Fibroblast of skin of scalp (primary cell): ENCODE measurements around the gene TRABD2B.

Source experiments
- DNase-seq: peaks from one replicate; pipeline ENCODE4 v3.0.0-alpha.2; 2013

Gene TRABD2B

DNA sequence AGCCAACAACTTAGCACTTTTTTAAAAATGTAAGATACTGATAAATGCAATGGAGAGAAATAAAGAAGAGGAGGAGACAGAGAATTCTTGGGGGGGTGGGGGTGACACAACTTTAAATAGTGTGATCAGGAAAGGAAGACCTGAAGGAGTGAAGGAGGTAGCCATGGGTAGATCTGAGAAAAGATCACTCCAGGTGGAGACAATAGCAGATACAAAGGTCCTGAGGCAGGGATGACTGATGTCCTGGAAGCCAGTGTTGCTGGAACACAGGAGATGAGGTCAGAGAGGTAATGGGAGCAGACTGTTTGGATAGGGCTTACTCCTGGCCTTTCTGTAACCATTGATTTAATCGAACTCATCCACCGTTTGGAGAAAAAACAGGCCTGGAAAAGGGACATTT is 24.6 kb upstream of the TRABD2B start:
- DNase-seq: no peak

DNA sequence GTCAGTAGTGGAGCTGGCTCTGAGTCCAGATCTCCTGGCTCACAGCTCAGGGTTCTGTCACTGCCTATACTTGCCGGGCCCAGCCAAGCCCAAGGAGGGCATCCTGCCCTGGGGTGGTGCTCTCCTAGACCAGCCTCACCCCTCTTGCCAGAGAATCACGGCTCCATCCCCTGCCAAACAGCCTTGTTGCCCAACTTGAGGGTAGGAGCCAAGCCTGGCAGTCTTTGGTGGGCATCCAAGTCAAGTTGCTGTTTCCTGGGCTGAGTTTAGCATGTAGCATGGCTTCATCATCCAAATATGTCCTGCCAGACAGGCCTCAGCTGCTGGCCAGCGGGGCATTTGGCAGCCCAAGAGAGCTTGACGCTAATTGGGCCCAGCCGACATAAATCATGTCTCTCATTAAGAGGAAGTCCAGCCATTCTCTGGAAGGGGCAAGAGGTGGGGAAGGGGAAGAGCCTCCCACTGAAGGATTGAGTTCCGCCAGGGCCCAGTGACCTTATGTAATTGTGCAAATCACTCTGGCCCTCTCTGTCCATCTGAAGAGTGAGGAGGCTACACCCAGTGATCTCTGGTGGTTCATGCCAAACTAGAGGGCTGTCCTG is 22.6 kb upstream of the TRABD2B start:
- DNase-seq: no peak

DNA sequence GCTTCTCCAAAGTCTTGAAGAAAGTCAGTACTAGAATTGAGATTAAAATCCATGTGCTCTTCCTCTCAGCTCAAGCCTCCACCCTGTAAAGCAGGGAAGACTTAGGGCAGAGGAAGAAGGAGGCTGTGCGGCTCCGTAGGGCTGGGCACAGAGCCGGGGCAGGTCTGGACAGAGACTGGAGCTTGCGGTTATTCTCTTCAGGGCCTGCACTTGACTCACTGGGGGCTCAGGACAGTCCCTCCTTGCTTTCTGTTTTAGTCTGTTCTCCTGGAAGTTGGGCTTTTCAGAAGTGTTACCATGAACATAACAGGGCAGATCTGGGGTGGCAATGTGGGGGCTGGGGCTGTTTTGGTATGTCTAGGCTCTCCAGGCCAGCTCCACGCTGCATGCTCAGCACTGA is 21.6 kb upstream of the TRABD2B start:
- no peak for DNase-seq

DNA sequence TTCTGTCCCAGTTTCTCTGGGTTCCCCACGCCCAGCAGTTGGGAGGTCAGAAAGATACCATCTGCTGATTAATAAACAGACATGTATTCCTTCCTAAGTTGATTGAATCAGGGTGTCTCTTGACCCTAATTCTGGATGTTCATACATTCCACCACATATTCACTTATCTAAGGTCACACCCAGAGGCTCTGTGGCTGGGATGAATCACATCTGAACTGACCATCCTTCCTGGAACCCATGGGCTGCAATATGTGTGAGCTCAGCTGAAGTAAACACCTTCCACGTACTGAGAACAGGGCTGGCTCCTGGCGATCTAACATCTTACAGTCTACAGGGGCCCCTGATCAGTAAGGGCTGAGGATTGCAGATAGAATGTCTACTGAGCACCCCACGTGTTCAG is 20.5 kb upstream of the TRABD2B start:
- peak; percentile 12 for DNase-seq

DNA sequence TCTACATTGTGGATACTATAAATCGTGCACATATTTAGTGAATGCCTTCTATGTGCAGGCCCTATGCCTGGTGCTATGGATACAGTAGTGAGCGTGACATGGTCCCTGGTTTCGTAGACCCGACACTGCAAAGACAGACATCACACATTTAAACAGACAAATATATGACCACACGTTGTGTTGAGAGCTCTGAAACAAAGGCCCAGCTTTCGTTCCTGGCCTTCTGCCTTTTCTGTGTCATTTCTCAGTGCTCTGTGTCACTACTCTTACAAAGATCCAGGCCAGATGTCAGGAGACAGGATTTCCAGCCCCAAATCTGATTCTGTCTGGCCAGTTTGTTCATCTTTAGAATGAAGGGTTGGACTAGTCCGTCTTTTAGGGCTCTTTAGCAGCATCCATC is 19.3 kb upstream of the TRABD2B start:
- no peak for DNase-seq

DNA sequence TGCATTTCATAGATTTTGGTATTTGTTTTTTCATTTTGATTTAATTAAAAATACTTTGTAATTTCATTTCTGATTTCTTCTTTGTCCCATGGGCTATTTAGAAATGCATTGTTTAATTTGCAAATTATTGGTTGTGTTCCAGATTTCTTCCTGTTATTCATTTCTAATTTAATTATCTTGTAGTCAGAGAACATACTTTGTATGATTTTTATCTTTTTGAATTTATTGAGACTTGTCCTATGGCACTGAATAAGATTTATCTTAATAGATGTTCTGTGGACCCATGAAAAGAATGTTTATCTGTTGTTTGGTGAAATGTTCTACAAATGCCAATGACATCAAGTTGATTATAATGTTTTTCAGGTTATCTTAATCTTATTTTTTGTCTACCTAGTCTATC is 16.1 kb upstream of the TRABD2B start:
- DNase-seq: no peak

DNA sequence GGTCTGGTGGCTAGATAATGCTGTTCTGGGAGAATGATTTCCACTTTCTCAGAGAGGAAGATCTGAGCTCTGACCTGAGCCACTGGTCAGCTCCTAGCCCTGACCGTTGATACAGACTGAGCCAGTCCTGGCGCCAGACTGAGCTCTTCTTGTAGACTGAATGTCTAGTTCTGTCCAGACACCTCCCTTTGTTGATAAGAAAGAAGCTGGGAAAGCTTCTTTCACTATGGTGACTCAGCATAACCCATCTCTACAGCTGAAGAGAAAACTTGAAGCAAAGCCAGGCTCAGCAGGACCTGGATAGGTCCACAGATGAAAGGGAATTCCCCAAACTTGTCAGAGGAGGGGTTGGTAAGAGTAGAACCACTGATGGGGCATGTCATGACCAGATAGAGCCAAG is 9.9 kb upstream of the TRABD2B start:
- DNase-seq: peak; percentile 31

DNA sequence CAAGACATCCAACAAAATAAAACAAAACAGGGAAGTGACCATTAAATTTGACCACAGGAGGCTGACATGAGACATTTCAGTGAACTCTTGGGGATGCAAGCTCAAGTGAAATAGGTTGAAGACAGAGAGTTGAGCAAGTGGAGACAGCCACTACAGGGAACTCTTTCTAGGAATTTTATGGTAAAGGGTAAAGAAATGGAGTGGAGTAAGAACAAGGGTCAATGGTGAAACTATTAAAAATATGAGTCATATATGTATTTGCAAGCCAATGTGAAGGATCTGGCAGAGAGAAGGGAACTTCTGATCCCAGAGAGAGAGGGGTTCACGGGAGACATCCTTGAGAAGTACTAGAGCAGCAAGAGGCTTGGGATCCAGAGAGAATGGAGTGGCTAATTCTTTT is 9.1 kb upstream of the TRABD2B start:
- DNase-seq: no peak

DNA sequence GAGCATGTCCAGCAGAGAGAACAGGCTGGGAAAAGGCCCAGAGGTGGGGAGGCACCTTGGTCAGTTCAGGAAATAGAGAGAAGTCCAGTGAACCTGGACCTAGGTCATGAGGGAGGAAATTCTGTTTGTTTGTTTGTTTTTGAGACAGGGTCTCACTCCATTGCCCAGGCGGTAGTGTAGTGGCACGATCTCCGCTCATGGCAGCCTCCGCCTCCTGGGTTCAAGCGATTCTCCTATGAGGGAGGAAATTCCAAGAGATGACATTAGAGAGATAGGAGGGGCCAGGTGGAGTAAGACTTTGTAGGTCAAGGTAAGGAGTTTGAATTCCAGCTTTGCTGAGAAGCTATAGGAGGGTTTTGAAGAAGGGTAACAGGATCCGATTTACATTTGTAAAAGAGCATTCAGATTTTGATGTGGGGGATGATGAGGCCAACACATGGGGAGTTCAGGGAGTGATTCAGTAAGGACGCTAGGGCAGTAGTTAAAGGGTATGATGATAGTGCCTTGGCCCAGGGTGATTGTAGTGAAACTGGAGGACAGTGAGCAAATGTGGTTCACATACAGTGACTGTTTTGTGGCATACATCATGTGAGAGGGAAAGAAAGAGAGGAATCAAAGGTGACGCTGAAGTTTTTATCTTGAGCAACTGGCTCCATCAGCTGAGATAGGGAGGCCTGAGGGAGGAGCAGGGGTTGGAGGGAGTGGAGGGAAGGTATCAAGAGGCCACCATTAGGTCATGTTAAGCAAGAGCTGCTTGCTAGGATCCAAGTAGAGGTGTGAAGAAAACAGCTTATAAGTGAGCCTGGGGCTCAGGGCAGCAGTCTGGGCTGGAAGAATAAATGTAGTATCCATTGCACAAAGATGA is 8.3 kb upstream of the TRABD2B start:
- DNase-seq: no peak

DNA sequence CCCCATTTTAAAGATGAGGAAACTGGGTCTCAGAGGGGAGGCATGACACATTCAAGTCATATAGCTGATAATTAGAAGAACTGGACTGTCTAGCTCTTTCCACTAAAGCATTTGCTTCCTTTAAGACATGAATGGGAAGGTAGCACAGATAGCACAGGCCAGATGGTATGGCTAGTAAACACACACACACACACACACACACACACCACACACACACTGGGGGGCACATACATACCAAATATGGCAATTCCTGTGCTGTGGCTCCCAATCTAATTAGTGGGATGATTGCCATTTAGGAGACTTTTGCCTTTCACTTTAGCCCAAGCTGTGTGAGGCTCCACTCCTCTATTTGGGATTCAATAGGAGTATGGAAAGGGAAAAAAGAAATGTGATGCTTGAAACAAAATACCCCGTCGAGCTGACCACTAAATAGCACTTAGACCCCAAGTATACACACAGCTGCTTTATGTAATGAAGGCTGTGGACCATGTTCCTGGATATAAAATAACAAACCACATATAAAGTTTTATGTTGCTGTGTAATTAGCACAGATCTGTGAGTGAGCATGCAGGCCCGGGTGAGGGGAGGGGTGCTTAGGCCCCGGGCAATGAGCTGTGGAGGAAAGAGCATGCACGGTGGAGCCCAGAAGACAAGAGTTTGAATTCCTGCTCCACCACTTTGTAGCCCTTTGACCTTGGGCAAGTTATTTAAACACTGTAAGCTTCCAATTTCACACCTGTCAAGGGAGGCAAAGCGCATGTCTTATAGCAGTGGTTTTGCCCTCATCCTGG is 6.8 kb upstream of the TRABD2B start:
- DNase-seq: no peak

DNA sequence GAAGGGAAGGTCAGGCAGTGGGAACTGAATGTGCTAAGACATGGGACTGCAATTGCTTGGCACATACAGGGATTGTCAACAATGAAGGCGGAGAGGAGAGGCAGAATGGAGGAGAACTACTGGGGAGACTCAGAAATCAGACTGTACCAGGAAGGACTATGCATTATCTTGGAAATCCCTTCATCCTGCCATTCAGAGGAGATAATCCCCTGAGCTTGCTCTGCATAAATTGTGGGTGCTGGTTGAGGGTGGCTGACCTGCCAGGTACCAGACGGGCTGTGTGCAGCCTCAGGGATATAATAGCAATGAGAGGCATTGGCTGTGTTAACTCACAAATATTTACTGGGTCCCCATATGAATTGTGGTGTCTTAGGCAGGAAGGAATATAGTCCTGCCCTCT is 5.0 kb upstream of the TRABD2B start:
- no peak for DNase-seq

DNA sequence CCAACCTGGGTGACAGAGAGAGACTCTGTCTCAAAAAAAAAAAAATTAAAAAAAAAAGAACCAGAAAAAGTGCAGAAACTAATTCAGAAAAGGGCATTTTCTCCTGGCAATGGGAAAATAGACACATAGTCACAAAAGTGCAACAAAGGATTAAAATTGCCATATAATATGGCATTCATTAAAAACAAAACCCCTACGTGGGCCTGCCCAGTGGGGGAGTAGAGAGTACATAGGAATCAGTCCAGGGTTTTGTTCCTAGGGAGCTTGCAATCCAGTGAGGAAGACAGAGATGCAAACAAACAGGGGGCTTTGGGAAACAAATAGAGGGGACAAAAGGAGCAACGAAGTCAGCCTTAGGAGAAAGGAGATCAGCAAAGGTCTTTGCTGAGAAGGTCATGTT is 4.5 kb upstream of the TRABD2B start:
- no peak for DNase-seq

DNA sequence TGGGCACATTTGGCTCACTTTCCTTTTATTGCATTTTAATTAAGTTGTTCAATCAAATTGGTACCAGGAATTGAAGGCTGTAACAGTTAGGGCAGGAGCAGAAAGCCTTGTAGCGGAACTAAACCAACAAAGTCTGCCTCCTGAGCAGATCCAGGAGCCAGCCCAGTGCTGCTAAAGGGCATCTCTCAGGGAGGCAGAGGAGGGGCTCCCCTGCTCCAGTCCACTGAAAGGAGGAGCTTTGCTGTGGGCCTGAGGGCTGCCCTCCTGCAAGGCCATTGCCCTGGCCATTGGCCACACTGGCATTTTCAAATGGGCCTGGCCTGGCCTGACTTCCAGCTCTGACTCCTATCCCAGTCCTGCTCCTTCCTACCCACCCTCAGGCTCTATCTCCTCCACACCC is 3.7 kb upstream of the TRABD2B start:
- no peak for DNase-seq

DNA sequence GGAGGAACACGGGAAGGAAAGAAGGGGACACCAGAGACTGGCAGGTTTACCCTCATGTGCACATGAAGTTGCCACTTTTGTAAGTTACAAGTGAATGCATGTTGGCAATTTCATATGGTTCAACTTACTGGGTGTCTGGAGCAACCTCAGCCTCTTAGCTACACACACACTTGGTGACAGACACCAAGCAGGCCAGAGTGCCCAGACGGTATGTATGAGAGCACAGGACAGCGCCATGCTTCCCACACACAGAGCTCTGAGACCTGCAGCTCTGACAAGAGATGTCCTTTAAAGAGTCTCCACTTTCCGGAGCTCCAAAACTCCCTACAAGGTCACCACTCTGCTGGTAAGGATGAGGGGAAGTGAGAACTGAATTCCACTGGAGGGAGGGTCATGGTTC is 1.9 kb upstream of the TRABD2B start:
- DNase-seq: no peak

DNA sequence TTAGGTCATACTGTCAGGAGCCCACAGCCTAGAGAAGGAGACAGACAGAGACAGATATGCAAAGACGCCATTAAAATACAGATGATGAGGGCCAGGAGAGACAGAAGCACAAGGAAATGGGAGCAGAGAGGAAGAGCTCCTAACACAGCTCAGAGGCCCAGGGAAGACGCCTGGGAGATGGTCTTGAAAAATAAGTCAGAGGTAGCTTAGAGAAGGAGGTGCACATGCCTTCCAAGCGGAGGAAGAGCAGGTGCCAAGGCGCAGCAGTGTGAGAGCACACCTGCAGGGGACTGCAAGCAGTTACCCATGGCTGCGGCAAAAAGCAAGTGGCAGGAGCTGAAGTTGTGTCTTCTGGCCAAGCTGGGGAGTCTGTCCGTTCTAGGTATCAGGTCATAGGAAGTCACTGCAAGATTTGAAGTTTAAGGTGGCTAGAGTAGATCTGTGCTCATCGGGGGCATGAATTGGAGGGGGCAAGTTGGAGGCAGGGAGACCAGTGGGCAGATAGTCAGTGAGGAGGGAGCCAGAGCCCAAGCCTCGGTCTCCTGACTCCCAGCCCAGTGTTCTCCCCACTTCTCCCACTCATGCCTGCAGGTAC is 1.3 kb upstream of the TRABD2B start:
- no peak for DNase-seq

DNA sequence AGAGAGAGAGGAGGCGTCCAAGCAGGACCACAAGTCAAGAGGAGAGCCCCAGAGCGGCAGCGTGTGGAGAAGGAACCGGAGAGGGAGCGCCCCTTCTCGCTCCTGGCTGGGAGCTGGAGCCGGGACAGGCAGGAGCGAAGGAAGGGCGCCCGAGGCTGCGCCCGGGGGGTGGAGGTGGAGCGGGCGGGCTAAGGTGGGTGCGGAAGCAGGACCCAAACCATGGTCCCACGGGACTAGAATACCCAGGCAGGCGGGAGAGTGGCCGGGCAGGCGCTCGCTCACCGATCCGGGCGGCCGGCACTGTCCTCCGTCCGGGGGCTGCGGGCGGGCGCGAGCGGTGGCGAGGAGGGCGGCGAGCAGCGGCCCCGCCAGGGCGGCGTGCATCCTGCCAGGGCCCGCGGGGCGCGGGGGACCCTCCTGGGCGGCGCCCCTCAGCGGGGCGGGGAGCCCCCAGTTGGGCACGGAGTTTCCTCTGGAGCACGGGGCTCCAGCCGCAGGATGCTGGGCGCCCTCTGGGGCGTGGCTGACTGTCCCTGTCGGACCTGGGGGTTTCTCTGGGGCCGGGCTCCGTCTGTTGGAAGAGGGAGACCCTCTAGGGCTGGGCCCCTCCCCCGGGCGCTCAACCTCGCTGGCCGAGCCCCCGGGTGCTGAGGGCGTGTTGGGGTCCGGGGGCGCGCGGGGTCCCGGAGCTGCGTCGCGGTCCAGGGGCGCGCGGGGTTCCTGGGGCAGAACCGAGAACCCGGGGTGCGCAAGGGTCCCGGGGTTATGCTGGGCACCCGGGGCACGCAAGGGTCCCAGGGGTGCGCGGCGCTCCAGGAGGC is 569 bp downstream of the TRABD2B start:
- DNase-seq: no peak

DNA sequence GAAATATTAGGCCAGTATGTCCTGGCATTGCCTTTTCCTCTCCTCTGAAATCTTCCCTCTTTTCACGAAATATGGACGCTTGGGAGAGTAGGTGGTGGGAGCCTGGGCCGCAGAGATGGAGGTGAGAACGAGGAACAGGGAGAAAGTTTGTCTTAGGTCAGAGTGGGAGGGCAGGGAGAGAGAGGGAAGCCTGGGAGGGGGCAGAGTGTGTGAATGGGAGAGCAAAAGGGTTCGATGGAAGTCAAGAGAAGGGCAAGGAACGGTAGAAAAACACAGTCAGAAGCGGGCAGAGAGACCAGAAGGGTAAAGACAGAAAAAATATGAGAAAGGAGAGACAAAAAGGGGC is 1.2 kb downstream of the TRABD2B start:
- no peak for DNase-seq

DNA sequence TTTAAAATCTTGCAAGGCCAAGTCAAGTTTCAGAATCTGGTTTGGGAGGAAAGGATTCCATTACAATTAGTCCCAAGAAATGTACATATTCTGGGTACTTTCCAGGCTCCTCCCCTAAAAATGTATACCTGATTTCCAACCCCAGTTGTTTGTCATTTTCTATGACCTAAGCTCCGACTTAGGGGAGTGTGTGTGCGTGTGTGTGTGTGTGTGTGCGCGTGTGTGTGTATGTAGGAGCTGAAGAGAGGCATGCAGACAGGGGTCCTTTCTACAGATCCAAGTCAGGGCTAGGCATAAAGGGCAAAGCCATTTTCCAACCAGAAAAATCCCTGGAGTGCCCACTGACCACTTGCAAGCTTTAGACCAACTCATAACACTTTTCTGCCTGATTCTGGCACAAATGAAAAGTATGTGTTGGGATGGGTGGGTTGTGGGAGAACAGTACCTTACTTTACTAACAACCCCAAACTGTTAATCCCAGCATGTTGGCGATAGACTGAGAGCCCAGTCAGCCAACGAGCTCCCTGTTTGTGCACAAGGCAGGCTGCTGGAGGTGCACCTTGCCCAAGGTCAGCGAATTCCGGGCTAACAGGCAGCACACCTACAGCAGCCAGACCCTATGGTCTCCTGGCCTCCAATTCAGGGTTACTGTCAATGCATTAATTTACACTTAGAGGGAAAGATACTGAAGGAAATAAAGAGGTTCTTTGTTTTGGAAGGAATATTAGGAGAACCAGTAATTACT is 1.7 kb downstream of the TRABD2B start:
- peak; percentile 44 for DNase-seq

DNA sequence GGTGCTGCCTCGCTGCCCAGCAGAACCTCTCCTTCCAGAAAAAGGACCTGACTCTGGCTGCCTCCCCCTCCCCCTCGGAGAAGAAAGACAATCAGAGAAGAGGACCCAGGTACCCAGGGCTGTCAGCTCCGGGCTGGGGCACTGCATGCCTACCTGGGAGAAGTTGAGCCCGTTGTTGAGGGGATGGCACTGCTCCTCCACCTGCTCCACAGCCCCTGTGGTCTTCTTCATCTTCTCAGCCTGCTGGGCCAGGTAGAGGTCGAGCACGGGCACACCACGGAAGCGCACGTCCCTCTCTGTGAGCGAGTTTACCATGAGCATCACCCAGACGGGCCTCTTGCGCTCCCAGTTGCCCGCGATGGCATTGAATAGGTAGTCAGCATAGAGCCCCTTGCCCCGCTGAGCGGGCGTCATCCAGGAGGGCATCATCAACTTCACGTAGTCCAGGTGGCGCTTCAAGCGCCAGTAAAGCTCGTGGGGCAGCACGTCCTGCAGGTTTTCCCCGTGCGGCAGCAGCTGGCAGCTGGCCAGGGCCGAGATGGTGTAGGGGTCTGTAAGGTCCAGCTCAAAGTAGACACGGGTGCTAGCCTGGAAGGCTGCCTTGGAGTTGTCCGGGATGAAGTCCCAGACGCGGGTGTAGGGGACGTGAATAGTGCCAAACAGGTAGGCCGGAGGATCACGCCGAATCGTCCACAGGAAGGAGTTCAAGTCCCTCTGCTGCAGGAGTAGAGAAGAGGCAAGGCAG is 3.1 kb downstream of the TRABD2B start:
- DNase-seq: no peak

DNA sequence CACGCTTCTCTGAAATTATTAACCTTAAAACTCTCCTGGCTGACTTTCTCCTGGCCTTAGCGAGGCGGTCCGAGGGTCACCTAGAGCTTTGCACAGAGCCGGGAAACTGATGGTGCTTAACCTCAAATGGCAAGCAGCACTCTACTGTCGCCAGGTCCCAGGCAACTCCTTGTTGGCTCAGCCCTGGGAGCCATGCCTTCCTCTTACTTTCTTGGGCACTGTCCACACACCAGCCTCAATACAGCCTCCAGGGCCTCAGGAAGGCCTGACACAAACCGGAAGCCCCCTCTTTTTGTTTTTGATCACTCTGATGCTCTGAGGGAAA is 3.8 kb downstream of the TRABD2B start:
- DNase-seq: no peak
